ENCODE measurements around the gene TRIM44.

Gene TRIM44

DNA sequence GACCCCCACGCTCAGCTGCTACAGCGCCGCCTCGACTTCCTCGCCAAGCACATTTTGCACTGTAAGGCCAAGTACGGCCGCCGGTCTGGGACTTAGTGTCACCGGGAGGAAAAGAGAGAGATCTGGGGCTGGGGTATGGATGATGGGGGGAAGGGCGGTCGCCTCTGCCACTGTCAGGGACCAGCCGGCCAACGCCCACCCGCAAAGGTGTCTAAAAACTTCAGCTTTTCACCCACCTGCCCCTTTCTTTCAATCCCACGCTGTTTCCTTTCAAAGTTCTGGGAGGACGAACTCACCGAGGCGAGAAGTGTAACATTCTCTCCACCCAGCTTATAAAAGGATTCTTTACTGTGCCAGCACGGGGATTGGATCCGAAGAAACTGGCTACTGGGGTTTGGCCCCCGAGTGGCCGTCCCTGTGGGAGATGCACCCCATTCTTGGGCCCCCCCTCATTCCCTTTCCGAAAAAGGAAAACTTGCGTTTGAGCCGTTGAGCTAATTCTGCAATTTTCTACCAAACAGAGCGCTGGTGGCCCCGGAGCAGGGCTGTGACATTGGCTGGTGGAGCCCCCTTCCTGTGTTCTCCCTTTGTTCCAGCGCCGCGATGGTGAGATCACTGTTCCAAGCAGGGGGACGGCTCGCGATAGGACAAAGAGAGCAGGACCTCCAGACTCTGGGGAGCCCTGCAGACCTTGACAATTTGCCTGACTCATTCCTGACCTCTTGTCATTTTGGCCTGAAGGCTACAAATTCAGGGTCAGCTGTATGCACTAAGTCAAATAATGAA lies 42.5 kb upstream of the TRIM44 start:
- Histone ChIP-seq H2AFZ (ENCODE audit: insufficient read depth, low read length, poor library complexity) (peak overlapping the region; percentile 31), H2BK5ac (ENCODE audit: low read depth, low read length, poor library complexity) (peak overlapping the region; percentile 90), H3K79me2 (ENCODE audit: control insufficient read depth, insufficient read depth, low read length, poor library complexity) (peaks cover 18% of the 10 kb centered on the region), H3K79me1 (ENCODE audit: low read length) (peaks cover 31% of the 10 kb centered on the region), H2BK120ac (ENCODE audit: insufficient read depth, low read length, poor library complexity) (peak overlapping the region; percentile 89), H3K36me3 (ENCODE audit: control insufficient read depth in 1 of 2, insufficient read depth in 2 of 2, low read length in 2 of 2) (no peaks in the 10 kb centered on the region), H3K4me2 (ENCODE audit: low read length) (peak overlapping the region; percentile 89), H3K9me3 (ENCODE audit: insufficient read depth, low read depth, low read length) (no peaks in the 10 kb centered on the region), H3K23ac (ENCODE audit: low read length) (peak overlapping the region; percentile 9), H3K4ac (ENCODE audit: low read depth, low read length) (peak overlapping the region; percentile 10), H3K27ac (ENCODE audit: low read depth, low read length) (peak overlapping the region; percentile 88), H3K9ac (ENCODE audit: low read length) (peak overlapping the region; percentile 95), H3K4me1 (ENCODE audit: control insufficient read depth in 1 of 2, insufficient read depth in 2 of 2, low read length in 2 of 2) (peaks cover 8 to 12% of the 10 kb centered on the region in 2 experiments), H3K18ac (ENCODE audit: low read length) (peak overlapping the region; percentile 83), H2BK12ac (ENCODE audit: low read length) (peak overlapping the region; percentile 35), H4K91ac (ENCODE audit: low read depth, low read length) (peak overlapping the region; percentile 94), H3K27me3 (ENCODE audit: insufficient read depth, low read length) (no peaks in the 10 kb centered on the region), H3K14ac (ENCODE audit: low read length) (peak overlapping the region; percentile 91), H3K4me3 (ENCODE audit: low read depth, low read length) (peak overlapping the region; percentile 94), H2AK5ac (ENCODE audit: low read length) (peak overlapping the region; percentile 58), H4K12ac (ENCODE audit: low read depth, low read length) (peak overlapping the region; percentile 56), H4K8ac (ENCODE audit: low read depth, low read length) (peak overlapping the region; percentile 79)
- no CpG with 5 or more reads among the region's 33 CpGs for WGBS (ENCODE audit: extremely low coverage, insufficient coverage, insufficient read length)
- peak in 1 of 2 donors; percentile 13 for DNase-seq

DNA sequence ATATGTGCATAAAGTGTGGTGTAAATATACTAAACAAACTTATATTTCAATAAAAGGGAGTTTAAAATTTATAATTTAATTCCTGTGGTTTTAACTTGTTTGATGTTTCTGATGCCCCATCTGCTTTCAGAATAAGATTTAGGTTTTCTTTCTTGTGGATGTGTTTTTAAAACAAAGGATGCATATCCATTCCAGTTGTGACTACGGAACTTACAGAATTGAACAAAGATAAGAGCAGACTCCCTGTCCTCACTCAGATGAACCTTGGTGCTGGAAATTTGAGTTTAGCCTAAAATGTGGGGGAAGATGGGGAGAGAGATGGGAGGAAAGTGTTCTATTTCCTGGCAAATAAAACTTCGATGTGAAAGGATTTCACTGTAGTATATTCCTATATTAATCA lies 41.8 kb upstream of the TRIM44 start:
- DNase-seq = no peak
- no peak overlapping the region for H2BK120ac ChIP-seq (ENCODE audit: insufficient read depth, low read length, poor library complexity)
- H4K12ac ChIP-seq (ENCODE audit: low read depth, low read length) = no peak overlapping the region
- H4K91ac ChIP-seq (ENCODE audit: low read depth, low read length) = no peak overlapping the region
- H4K8ac ChIP-seq (ENCODE audit: low read depth, low read length) = no peak overlapping the region
- no peaks in the 10 kb centered on the region for H3K27me3 ChIP-seq (ENCODE audit: insufficient read depth, low read length)
- no peak overlapping the region for H2AFZ ChIP-seq (ENCODE audit: insufficient read depth, low read length, poor library complexity)
- no peak overlapping the region for H3K23ac ChIP-seq (ENCODE audit: low read length)
- no peak overlapping the region for H3K9ac ChIP-seq (ENCODE audit: low read length)
- H2AK5ac ChIP-seq (ENCODE audit: low read length) = no peak overlapping the region
- H3K9me3 ChIP-seq (ENCODE audit: insufficient read depth, low read depth, low read length) = no peaks in the 10 kb centered on the region
- H3K27ac ChIP-seq (ENCODE audit: low read depth, low read length) = peak overlapping the region; percentile 32
- H3K79me2 ChIP-seq (ENCODE audit: control insufficient read depth, insufficient read depth, low read length, poor library complexity) = peaks cover 18% of the 10 kb centered on the region
- H3K4ac ChIP-seq (ENCODE audit: low read depth, low read length) = no peak overlapping the region
- H3K14ac ChIP-seq (ENCODE audit: low read length) = no peak overlapping the region
- H3K4me1 ChIP-seq (ENCODE audit: control insufficient read depth in 1 of 2, insufficient read depth in 2 of 2, low read length in 2 of 2) = peaks cover 8 to 12% of the 10 kb centered on the region in 2 experiments
- H3K36me3 ChIP-seq (ENCODE audit: control insufficient read depth in 1 of 2, insufficient read depth in 2 of 2, low read length in 2 of 2) = no peaks in the 10 kb centered on the region
- no peak overlapping the region for H3K4me3 ChIP-seq (ENCODE audit: low read depth, low read length)
- WGBS (ENCODE audit: extremely low coverage, insufficient coverage, insufficient read length) = no CpG with 5 or more reads among the region's 2 CpGs
- peak overlapping the region; percentile 49 for H2BK5ac ChIP-seq (ENCODE audit: low read depth, low read length, poor library complexity)
- no peak overlapping the region for H2BK12ac ChIP-seq (ENCODE audit: low read length)
- H3K79me1 ChIP-seq (ENCODE audit: low read length) = peaks cover 31% of the 10 kb centered on the region
- H3K18ac ChIP-seq (ENCODE audit: low read length) = no peak overlapping the region
- H3K4me2 ChIP-seq (ENCODE audit: low read length) = peak overlapping the region; percentile 46

DNA sequence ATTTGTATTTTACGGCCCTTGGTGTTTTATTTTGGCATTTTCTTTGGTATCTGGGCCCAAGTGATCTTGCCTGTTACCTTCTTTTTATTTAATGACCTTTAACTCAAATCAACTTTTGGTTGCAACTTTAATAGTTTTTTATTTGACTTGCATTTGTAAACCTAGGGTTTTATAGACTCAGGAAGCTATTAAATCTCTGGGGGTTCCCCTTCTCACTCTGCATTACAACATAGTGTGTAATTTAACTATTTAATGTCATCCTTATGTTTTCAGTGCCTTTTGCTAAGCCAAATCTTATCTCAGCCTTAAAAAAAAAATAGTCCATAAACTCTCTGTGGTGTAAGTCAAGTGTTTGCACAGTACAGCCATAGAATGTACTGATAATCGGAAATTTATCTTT lies 41.0 kb upstream of the TRIM44 start:
- H4K8ac ChIP-seq (ENCODE audit: low read depth, low read length) = no peak overlapping the region

DNA sequence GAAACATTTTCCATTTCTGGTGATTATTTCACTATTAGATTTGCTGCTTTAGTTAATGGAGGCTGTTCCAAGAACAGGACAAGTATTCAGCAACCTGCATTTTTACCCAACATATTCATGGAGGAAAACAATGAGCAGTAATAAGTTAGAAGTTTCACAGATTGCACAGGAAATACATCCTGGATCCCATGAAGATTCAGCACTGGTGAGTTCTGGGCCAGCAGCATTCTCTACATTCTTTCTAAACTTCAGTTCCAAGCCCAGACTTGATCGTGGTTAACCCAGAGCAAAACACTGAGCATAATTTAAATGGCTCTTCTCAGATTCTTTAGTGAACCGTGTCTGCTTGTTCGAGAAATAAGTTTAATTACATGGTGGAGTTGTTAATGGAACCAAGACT lies 40.5 kb upstream of the TRIM44 start:
- H4K8ac ChIP-seq (ENCODE audit: low read depth, low read length) = no peak overlapping the region
- peak overlapping the region; percentile 18 for H3K4me2 ChIP-seq (ENCODE audit: low read length)
- peaks cover 18% of the 10 kb centered on the region for H3K79me2 ChIP-seq (ENCODE audit: control insufficient read depth, insufficient read depth, low read length, poor library complexity)
- H3K4me3 ChIP-seq (ENCODE audit: low read depth, low read length) = no peak overlapping the region
- H3K27ac ChIP-seq (ENCODE audit: low read depth, low read length) = peak overlapping the region; percentile 82
- no peak overlapping the region for H2AK5ac ChIP-seq (ENCODE audit: low read length)
- H2BK12ac ChIP-seq (ENCODE audit: low read length) = no peak overlapping the region
- H3K23ac ChIP-seq (ENCODE audit: low read length) = no peak overlapping the region
- peaks cover 31% of the 10 kb centered on the region for H3K79me1 ChIP-seq (ENCODE audit: low read length)
- H4K12ac ChIP-seq (ENCODE audit: low read depth, low read length) = no peak overlapping the region
- H3K4ac ChIP-seq (ENCODE audit: low read depth, low read length) = no peak overlapping the region
- no peaks in the 10 kb centered on the region for H3K36me3 ChIP-seq (ENCODE audit: control insufficient read depth in 1 of 2, insufficient read depth in 2 of 2, low read length in 2 of 2)
- H3K14ac ChIP-seq (ENCODE audit: low read length) = no peak overlapping the region
- no peak overlapping the region for H3K9ac ChIP-seq (ENCODE audit: low read length)
- H3K4me1 ChIP-seq (ENCODE audit: control insufficient read depth in 1 of 2, insufficient read depth in 2 of 2, low read length in 2 of 2) = peaks cover 8 to 12% of the 10 kb centered on the region in 2 experiments
- H3K27me3 ChIP-seq (ENCODE audit: insufficient read depth, low read length) = no peaks in the 10 kb centered on the region
- H3K18ac ChIP-seq (ENCODE audit: low read length) = no peak overlapping the region
- WGBS (ENCODE audit: extremely low coverage, insufficient coverage, insufficient read length) = no CpG with 5 or more reads among the region's 3 CpGs
- no peak overlapping the region for H2BK5ac ChIP-seq (ENCODE audit: low read depth, low read length, poor library complexity)
- no peaks in the 10 kb centered on the region for H3K9me3 ChIP-seq (ENCODE audit: insufficient read depth, low read depth, low read length)
- no peak overlapping the region for H2AFZ ChIP-seq (ENCODE audit: insufficient read depth, low read length, poor library complexity)
- no peak overlapping the region for H2BK120ac ChIP-seq (ENCODE audit: insufficient read depth, low read length, poor library complexity)
- peak; percentile 64 to 86 for DNase-seq
- no peak overlapping the region for H4K91ac ChIP-seq (ENCODE audit: low read depth, low read length)

More for the DNA sequence above, 41.0 kb upstream of the TRIM44 start:
- H2AK5ac ChIP-seq (ENCODE audit: low read length) = no peak overlapping the region
- no peaks in the 10 kb centered on the region for H3K27me3 ChIP-seq (ENCODE audit: insufficient read depth, low read length)
- H3K79me1 ChIP-seq (ENCODE audit: low read length) = peaks cover 31% of the 10 kb centered on the region
- peaks cover 18% of the 10 kb centered on the region for H3K79me2 ChIP-seq (ENCODE audit: control insufficient read depth, insufficient read depth, low read length, poor library complexity)
- H3K4me2 ChIP-seq (ENCODE audit: low read length) = peak overlapping the region; percentile 63
- no peak for DNase-seq
- no peak overlapping the region for H2AFZ ChIP-seq (ENCODE audit: insufficient read depth, low read length, poor library complexity)
- H2BK12ac ChIP-seq (ENCODE audit: low read length) = no peak overlapping the region
- H4K12ac ChIP-seq (ENCODE audit: low read depth, low read length) = no peak overlapping the region
- no peak overlapping the region for H3K14ac ChIP-seq (ENCODE audit: low read length)
- no peak overlapping the region for H3K4me3 ChIP-seq (ENCODE audit: low read depth, low read length)
- no peak overlapping the region for H3K23ac ChIP-seq (ENCODE audit: low read length)
- no peak overlapping the region for H4K91ac ChIP-seq (ENCODE audit: low read depth, low read length)
- no peak overlapping the region for H2BK120ac ChIP-seq (ENCODE audit: insufficient read depth, low read length, poor library complexity)
- H3K9ac ChIP-seq (ENCODE audit: low read length) = no peak overlapping the region
- no peak overlapping the region for H2BK5ac ChIP-seq (ENCODE audit: low read depth, low read length, poor library complexity)
- no peak overlapping the region for H3K18ac ChIP-seq (ENCODE audit: low read length)
- no peaks in the 10 kb centered on the region for H3K36me3 ChIP-seq (ENCODE audit: control insufficient read depth in 1 of 2, insufficient read depth in 2 of 2, low read length in 2 of 2)
- peak overlapping the region; percentile 61 for H3K27ac ChIP-seq (ENCODE audit: low read depth, low read length)
- H3K4ac ChIP-seq (ENCODE audit: low read depth, low read length) = no peak overlapping the region
- no peaks in the 10 kb centered on the region for H3K9me3 ChIP-seq (ENCODE audit: insufficient read depth, low read depth, low read length)
- WGBS (ENCODE audit: extremely low coverage, insufficient coverage, insufficient read length) = no CpG with 5 or more reads among the region's 2 CpGs
- peaks cover 8 to 12% of the 10 kb centered on the region in 2 experiments for H3K4me1 ChIP-seq (ENCODE audit: control insufficient read depth in 1 of 2, insufficient read depth in 2 of 2, low read length in 2 of 2)
